IPS-11a (cell line): ENCODE measurements around the gene PWWP2B.

Experiments used
- H3K4me3 ChIP-seq: one replicate; pipeline ENCODE4 v1.5.1; 2013; ENCODE audit warnings: low read depth, low read length, control low read depth

Gene PWWP2B

DNA sequence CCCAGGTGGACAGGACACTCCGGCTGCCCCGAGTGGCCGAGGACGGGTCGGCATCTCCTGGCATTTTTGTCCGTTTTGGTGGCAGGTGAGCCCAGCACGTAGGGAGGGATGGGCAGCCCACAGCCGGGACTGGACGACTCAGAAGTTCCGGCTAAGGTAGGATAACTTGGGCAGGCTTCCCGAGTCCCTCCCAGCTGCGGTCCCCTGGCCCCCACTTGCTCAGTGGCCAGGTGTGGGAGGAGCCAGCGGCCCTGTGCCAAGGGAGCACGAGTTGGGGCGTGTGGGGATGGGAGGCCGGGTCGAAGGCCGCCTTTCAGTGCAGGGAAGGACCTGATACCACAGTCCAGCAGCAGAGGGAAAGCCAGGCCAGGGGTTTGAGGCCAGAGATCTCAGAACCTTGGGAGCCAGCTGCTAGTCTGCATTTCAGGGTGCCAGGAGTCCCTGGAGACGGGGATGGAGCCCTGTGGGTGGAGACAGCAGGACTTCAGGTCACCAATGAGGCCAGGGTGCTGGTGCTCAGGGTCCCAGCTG, 58.5 kb downstream of the PWWP2B start:
- H3K4me3 ChIP-seq = no peak overlapping the region

- no peak overlapping the region for H3K4me3 ChIP-seq
Measured at GRCh38 chr10:132455986-132456847, 59.2 kb downstream of the PWWP2B start.

DNA sequence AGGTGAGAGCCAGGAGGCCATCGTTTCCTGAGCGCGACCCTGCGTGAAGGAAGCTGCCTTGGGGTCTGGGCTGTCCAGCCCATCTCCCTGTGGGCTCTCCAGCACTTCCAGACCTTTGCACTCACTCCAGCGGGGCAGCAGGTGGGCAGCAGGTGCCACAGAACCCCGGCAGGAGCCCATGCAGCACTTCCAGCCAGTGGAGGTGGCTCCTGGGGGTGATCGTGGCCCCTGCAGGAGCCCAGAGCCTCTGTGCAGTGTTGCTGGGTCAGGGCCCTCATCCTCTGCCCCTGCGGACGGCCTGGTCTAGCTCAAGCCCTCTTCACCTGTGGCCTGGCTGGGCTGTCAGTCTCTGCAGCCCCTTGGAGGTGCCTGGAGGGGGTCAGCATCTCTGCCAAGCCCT, 59.9 kb downstream of the PWWP2B start:
- no peak overlapping the region for H3K4me3 ChIP-seq

- no peak overlapping the region for H3K4me3 ChIP-seq
Measured at GRCh38 chr10:132457328-132458070, 60.5 kb downstream of the PWWP2B start.

GRCh38 chr10:132458071-132458585, 61.1 kb downstream of the PWWP2B start:
- no peak overlapping the region for H3K4me3 ChIP-seq

DNA sequence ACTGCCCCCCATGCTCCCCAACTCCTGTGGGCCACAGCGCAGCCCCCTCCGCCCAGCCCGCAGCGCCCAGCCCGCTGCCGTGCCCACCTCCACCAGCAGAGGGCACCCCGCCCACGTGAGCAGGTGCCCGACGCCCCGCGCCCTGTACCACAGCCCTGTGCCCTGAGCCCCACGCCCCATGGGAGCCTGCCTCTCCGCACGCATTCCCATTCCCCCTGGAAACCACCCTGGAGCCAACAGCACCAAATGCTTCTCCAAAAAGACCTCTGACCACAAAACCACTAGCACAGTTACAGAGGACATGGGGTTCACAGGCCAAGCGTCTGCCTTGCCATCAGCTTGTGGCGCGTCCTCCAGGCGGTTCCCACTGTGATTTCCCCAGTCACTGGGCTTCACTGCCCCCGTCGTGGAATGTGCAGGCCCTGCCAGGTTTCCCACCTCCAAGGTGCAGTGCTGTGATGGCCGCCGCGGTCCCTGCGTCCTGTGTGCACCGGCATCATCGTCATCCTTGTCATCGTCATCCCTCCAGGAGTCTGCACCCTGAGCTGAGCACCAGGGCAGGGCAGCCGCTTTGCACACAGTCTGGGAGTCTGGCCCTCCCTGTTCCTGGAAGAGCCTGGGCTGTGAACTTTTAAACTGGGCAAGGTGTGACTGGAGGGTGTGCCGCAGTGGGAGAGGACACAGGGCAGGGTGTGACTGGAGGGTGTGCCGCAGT, 61.7 kb downstream of the PWWP2B start:
- no peak overlapping the region for H3K4me3 ChIP-seq

DNA sequence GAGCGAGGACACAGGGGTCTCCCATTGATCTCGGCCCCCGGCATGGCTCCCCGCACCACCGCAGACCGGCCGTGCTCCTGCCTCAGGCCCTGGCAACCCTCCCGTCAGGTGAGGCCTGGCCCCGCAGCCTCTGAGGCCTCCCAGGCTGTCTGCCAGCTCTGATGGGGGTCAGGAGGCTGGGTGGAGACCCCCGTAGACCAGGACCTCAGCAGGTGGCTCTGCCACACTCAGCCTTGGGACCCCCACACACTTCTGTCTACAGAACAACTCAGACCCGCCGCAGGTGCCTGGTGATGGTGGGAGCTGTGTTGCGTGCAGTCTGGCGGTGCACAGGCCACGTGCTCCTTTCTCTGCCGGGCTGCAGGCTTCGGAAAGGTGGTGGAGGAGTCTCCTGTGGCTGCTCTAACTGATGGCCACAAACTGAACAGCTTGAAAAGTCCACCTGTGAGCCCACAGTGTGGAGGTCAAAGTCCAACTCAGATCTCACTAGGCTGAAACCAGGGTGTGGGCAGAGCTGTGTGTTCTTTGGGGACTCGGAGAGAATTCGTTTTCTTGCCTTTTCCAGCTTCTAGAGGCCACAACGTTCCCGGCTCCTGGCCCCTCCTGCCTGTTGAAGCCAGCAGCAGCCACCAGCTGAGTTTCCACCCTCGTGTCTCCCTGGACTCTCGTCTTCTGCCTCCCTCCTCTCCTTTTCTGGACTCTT, 62.5 kb downstream of the PWWP2B start:
- no peak overlapping the region for H3K4me3 ChIP-seq

- no peak overlapping the region for H3K4me3 ChIP-seq
Measured at GRCh38 chr10:132460071-132460470, 63.1 kb downstream of the PWWP2B start.

DNA sequence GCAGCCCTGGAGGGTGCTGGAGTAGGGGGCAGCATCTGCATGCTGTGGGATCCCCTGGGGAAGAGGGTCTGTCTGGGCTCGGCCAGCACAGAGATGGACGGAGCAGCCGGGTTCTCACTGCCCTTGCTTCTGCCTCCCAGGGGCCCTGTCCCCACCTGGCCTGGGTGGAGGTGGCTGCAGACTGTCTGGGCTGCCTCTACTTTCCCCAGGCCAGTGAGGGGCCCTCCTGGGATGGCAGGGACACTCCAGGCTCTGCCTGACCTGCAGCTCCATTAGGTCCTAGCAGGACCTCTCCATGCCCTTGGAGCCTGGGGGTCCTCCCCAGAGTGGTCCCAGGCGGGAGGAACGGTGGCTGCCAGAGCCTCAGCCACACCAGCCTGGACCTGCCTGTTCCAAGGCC, 63.7 kb downstream of the PWWP2B start:
- no peak overlapping the region for H3K4me3 ChIP-seq

DNA sequence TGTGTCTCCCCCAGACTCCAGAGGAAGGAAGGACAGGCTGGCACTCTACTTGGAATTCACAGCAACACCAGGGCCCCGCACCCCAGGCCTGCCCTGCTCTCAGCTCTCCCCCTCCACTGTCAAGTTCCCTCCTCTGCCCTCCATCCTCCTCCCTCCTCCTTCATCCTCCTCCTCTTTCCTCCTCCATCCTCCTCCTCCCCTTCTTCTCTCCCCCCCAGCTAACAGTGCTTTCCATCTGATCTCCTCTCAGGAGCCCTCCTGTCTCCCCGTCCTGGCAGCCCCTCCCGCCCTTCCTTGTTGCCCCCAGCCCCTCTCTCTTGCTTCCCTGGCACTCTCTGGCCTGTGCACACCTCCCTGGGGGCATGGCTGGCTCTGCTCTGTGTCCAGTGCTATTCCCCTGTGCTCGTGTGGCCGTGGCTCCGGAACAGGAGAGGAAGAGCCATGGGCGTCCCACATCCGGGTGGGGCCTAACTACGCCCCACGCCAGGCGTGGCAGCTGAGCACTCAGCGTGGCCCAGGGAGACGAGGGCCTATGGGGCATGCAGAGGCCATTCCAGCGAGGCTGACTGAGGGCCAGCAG, 64.2 kb downstream of the PWWP2B start:
- no peak overlapping the region for H3K4me3 ChIP-seq

GRCh38 chr10:132461683-132462231, 64.8 kb downstream of the PWWP2B start:
- no peak overlapping the region for H3K4me3 ChIP-seq

- no peak overlapping the region for H3K4me3 ChIP-seq
Measured at GRCh38 chr10:132462463-132463332, 65.7 kb downstream of the PWWP2B start.

DNA sequence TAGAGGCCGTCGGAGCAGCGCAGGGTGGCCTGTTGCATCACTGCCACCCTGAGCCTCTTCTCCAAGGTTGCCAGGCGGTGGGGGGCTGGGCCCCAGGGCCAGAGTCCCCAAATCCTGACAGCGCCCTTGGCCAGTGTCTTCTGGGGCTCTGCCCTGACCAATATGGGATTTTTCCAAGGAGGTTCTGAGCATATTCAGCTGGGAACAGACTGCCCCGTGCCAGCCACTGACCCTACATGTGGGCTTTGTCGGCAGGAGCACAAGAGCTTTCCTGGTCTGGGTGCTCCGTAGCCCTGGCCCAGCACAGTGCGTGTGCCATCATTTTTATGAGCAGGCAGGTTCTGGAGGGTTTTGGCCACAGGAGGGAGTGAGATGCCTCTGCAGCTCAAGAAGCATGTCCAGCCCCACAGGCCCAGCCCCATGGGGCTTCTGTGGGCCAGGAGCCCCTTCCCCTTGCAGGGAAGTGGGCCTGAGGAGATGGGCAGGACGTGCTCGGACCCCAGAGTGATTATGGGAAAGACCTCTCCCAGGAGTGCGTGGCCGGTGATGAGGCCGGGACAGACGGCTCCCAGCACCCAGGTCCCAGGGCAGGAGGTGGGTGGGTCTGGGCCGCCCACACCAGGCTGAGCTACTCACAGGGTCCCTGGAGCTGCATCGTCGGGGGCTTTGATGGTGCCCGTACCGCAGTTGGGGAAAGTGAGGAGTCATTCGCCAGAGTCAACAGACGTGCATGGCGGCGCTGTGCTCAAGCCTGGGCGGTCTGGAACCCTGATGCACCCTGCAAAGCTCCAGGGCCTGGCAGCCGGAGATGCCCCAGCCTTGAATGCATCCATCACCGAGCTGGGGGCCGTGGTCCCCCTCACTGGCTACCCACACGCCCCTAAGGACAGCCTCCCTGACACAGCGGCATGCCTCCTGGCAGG, 66.6 kb downstream of the PWWP2B start:
- H3K4me3 ChIP-seq = no peak overlapping the region

- no peak overlapping the region for H3K4me3 ChIP-seq
Measured at GRCh38 chr10:132464256-132465192, 67.5 kb downstream of the PWWP2B start.

DNA sequence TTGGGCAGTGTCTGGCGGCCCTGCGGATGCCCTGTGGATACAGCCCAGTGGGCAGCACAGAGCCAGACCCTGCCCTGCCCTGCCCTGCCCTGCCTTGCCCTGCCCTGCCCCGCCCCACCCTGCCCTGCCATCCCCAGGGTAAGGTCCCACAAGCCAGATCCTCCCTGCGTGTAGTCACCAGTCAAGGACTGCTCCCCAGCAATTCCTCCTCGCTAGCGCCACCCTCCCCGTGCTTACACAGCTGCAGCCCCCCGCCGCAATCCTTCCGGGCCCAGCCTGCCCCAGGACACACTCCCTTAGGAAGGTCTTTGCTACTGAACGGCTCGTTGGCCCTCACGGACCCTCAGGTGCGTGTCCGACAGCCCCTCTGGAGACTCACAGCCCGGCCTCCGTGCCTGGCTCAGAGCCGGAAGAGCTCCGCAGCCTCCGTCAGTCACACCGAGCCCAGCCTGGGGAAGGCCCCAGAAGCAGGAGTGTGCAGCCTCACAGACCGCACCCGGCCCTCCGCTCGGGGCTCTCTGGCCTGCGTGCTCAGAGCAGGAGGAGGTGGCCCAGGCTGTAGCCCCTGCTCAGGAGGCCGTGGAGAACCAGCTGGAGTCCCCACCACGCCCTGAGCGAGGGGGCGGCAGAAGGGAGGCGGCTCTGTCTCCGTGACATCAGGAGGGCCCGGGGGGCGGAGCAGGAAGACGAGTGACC, 68.3 kb downstream of the PWWP2B start:
- H3K4me3 ChIP-seq = no peak overlapping the region

- H3K4me3 ChIP-seq = no peak overlapping the region
Measured at GRCh38 chr10:132465889-132466519, 69.0 kb downstream of the PWWP2B start.
